DOHH2 (cell line): ENCODE data around the gene ARID5B.

Experiments
- H3F3A ChIP-seq: fragments of 200-600 bp; sonication (generic), shearing (Covaris generic); 2 replicates; pipeline ENCODE4 v1.6.0; 2016; ENCODE audit warnings: antibody characterized with exemption, mild to moderate bottlenecking; ENCODE audit not compliant: control insufficient read depth, insufficient read depth
- H3K27ac ChIP-seq: fragments of 200-600 bp; sonication (generic); 2 replicates; pipeline ENCODE4 v1.5.1; 2014; ENCODE audit warnings: low read depth, mild to moderate bottlenecking, low read length, moderate library complexity
- H3K27me3 ChIP-seq: fragments of 200-600 bp; sonication (generic); 2 replicates; pipeline ENCODE4 v1.6.1; 2014; ENCODE audit warnings: mild to moderate bottlenecking, low read length, mixed read lengths; ENCODE audit not compliant: control insufficient read depth
- H3K36me3 ChIP-seq: fragments of 200-600 bp; sonication (generic); 2 replicates; pipeline ENCODE4 v1.6.1; 2014; ENCODE audit warnings: mild to moderate bottlenecking, low read length, moderate library complexity, mixed read lengths; ENCODE audit not compliant: control insufficient read depth
- H3K4me1 ChIP-seq: fragments of 200-600 bp; sonication (generic); 2 replicates; pipeline ENCODE4 v1.6.1; 2014; ENCODE audit warnings: mild to moderate bottlenecking, low read length, mixed read lengths; ENCODE audit not compliant: control insufficient read depth
- H3K4me2 ChIP-seq: fragments of 200-600 bp; sonication (generic); 2 replicates; pipeline ENCODE4 v1.6.0; 2014; ENCODE audit warnings: mild to moderate bottlenecking, low read length, moderate library complexity
- H3K4me3 ChIP-seq: fragments of 200-600 bp; sonication (generic); 2 replicates; pipeline ENCODE4 v1.5.1; 2014; ENCODE audit warnings: mild to moderate bottlenecking, low read length, mixed read lengths
- H3K79me2 ChIP-seq: fragments of 200-600 bp; sonication (generic); 2 replicates; pipeline ENCODE4 v1.6.1; 2014; ENCODE audit warnings: mild to moderate bottlenecking, low read length, mixed read lengths; ENCODE audit not compliant: control insufficient read depth
- H3K9me2 ChIP-seq: fragments of 200-600 bp; sonication (generic); replicated peaks from 2 replicates; pipeline ENCODE4 v1.6.1; 2014; ENCODE audit warnings: mild to moderate bottlenecking, low read length, mixed read lengths; ENCODE audit not compliant: control insufficient read depth
- H3K9me3 ChIP-seq: fragments of 200-600 bp; sonication (generic); 2 replicates; pipeline ENCODE4 v1.6.1; 2014; ENCODE audit warnings: antibody characterized with exemption, low read length, mixed read lengths; ENCODE audit not compliant: control insufficient read depth, insufficient read depth
- H4K20me1 ChIP-seq: fragments of 200-600 bp; sonication (generic); 2 replicates; pipeline ENCODE4 v1.6.0; 2014; ENCODE audit warnings: low read depth, mild to moderate bottlenecking, antibody characterized with exemption, low read length, moderate library complexity; ENCODE audit not compliant: control insufficient read depth, insufficient read depth
- CTCF ChIP-seq: fragments of 200-600 bp; sonication (generic); IDR thresholded peaks from one replicate; pipeline ENCODE4 v1.5.1; 2014; ENCODE audit warnings: antibody characterized with exemption, mild to moderate bottlenecking, low read depth, low read length; ENCODE audit not compliant: poor library complexity, severe bottlenecking
- EZH2phosphoT487 ChIP-seq: fragments of 200-600 bp; sonication (generic); IDR thresholded peaks from 2 replicates; pipeline ENCODE4 v1.6.1; 2017; ENCODE audit warnings: borderline replicate concordance, mild to moderate bottlenecking, antibody characterized with exemption, low read length, moderate library complexity, mixed read lengths

The ARID5B gene

GRCh38 chr10:61900829-61901792 lies at the start of gene ARID5B:
TSS of gene ARID5B (plus strand) at chr10:61901699. CDS start at chr10:61901710, 11 bp downstream.
- Histone ChIP-seq H3K27ac (peak within 1 kb of the TSS; percentile 99), H3K4me1 (peaks cover 61% of the 10 kb centered on the region), H3K36me3 (peaks cover 20% of the 10 kb centered on the region), H3K9me3 (no peaks in the 10 kb centered on the region), H4K20me1 (no peaks in the 10 kb centered on the region), H3K4me2 (peak within 1 kb of the TSS; percentile 96), H3K9me2 (no peaks in the 10 kb centered on the region), H3F3A (peaks cover 59% of the 10 kb centered on the region), H3K27me3 (no peaks in the 10 kb centered on the region), H3K4me3 (peak within 1 kb of the TSS; percentile 93), H3K79me2 (peaks cover 47% of the 10 kb centered on the region)
- TF ChIP-seq EZH2phosphoT487 (no peak), CTCF (no peak)

- Histone ChIP-seq H3K79me2 (no peaks in the 10 kb centered on the region), H3K4me1 (no peaks in the 10 kb centered on the region), H3K27ac (no peak overlapping the region), H3K36me3 (no peaks in the 10 kb centered on the region), H3K4me2 (no peak overlapping the region), H3F3A (no peaks in the 10 kb centered on the region), H3K9me3 (no peaks in the 10 kb centered on the region), H3K4me3 (no peak overlapping the region), H3K9me2 (no peaks in the 10 kb centered on the region), H4K20me1 (no peaks in the 10 kb centered on the region), H3K27me3 (no peaks in the 10 kb centered on the region)
- TF ChIP-seq CTCF (no peak), EZH2phosphoT487 (no peak)
Observed at GRCh38 chr10:61852261-61852660, 49.2 kb upstream of the ARID5B start.

DNA sequence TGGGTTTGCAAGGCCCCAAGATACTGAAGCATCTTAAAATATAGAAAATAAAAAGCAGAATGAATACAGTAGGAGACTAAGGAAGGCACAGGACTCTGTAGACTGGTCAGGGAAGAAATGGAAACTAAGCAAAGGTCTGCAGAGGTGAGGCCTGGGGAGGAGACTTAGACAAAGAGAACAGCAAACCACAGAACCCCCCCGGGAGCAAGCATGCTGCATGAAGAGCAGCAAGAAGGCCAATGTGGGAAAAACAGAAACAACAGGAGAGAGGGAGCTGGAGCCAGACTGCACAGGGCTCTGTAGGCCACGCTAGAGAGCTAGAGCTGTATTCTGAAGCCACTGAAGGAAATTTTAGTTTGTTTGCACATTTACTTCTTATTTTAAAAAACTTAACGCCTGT lies 45.7 kb upstream of the ARID5B start:
- Histone ChIP-seq H3K79me2 (no peaks in the 10 kb centered on the region), H3K36me3 (no peaks in the 10 kb centered on the region), H4K20me1 (no peaks in the 10 kb centered on the region), H3K9me3 (no peaks in the 10 kb centered on the region), H3K4me1 (no peaks in the 10 kb centered on the region), H3K27ac (no peak overlapping the region), H3F3A (no peaks in the 10 kb centered on the region), H3K4me2 (no peak overlapping the region), H3K9me2 (no peaks in the 10 kb centered on the region), H3K27me3 (no peaks in the 10 kb centered on the region), H3K4me3 (no peak overlapping the region)
- no peak for TF ChIP-seq CTCF
- no peak for TF ChIP-seq EZH2phosphoT487
